SU-DHL-6 (cell line): ENCODE results near the gene SOD1.

Source experiments
- EZH2phosphoT487 ChIP-seq: fragments of 200-600 bp; sonication (generic), shearing (Covaris generic); conservative IDR thresholded peaks from 2 replicates; pipeline ENCODE4 v1.6.1; 2018; ENCODE audit warnings: mild to moderate bottlenecking, antibody characterized with exemption, low read length, moderate library complexity, mixed read lengths
- TF ChIP-seq, protein P1 (sequence below): fragments of 200-600 bp; sonication (generic); IDR thresholded peaks from one replicate; pipeline ENCODE4 v1.5.1; 2017; ENCODE audit warnings: antibody characterized with exemption, mild to moderate bottlenecking, low read length, moderate library complexity; ENCODE audit not compliant: insufficient read depth, poor library complexity, severe bottlenecking

DNA sequence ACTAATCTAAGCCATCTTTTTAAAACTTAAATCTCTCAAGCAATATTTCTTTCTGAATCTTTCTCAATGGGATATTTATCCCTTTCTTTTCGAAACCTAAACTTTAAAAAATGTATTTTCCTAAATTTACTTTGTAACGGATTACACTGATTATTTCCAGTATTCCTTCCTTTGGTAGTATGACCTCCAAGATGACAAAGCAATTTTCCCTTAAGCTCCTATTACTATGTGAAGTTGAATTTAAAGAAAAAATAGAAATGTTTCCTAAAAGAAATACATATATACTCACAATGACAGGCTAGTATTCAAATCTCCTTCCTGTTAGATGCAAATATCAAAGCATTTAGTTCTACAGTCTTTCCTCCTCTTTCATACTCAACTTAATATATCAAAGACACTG is 56.6 kb downstream of the SOD1 start:
- TF ChIP-seq, protein P1, sequence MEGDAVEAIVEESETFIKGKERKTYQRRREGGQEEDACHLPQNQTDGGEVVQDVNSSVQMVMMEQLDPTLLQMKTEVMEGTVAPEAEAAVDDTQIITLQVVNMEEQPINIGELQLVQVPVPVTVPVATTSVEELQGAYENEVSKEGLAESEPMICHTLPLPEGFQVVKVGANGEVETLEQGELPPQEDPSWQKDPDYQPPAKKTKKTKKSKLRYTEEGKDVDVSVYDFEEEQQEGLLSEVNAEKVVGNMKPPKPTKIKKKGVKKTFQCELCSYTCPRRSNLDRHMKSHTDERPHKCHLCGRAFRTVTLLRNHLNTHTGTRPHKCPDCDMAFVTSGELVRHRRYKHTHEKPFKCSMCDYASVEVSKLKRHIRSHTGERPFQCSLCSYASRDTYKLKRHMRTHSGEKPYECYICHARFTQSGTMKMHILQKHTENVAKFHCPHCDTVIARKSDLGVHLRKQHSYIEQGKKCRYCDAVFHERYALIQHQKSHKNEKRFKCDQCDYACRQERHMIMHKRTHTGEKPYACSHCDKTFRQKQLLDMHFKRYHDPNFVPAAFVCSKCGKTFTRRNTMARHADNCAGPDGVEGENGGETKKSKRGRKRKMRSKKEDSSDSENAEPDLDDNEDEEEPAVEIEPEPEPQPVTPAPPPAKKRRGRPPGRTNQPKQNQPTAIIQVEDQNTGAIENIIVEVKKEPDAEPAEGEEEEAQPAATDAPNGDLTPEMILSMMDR = no peak
- TF ChIP-seq EZH2phosphoT487 = no peak
